Endothelial cell of umbilical vein (primary cell): ENCODE results near the gene ADH1B.

ENCODE experiments used
- CTCF ChIP-seq, 2 donors: IDR thresholded peaks; 1 replicate in 1 of 2; 2 replicates in 1 of 2; pipeline ENCODE4 v1.5.1; 2011; ENCODE audit warnings: low read length in 2 of 2, mild to moderate bottlenecking in 2 of 2, moderate library complexity in 2 of 2, control low read depth in 1 of 2, inconsistent platforms in 1 of 2, low read depth in 1 of 2; ENCODE audit not compliant: insufficient read depth in 1 of 2; ENCODE audit errors: extremely low read depth in 1 of 2
- EZH2 ChIP-seq: IDR thresholded peaks from 2 replicates; pipeline ENCODE4 v1.6.1; 2012; ENCODE audit warnings: borderline replicate concordance, low read depth, mild to moderate bottlenecking, moderate library complexity, low read length, inconsistent platforms; ENCODE audit not compliant: severe bottlenecking
- POLR2AphosphoS5 ChIP-seq: IDR thresholded peaks from 2 replicates; pipeline ENCODE4 v1.6.1; 2012; ENCODE audit warnings: low read depth, mild to moderate bottlenecking, control low read depth, low read length, moderate library complexity; ENCODE audit not compliant: insufficient read depth

- TF ChIP-seq CTCF (IDR thresholded peaks at IDR 0.05; ENCODE audit: extremely low read depth in 1 of 2, insufficient read depth in 1 of 2, low read depth in 1 of 2, low read length in 2 of 2) (no peak), POLR2AphosphoS5 (no peak), EZH2 (no peak)
These were observed 35.8 kb upstream of the ADH1B start for GRCh38 chr4:99356992-99357391.
